ENCODE data around the gene CPTP.
"Not testable (repeated sequence)": the region's sequence is repeated elsewhere in the genome, so short reads cannot be mapped to it uniquely, and the experiment has no call there.

CPTP gene

DNA sequence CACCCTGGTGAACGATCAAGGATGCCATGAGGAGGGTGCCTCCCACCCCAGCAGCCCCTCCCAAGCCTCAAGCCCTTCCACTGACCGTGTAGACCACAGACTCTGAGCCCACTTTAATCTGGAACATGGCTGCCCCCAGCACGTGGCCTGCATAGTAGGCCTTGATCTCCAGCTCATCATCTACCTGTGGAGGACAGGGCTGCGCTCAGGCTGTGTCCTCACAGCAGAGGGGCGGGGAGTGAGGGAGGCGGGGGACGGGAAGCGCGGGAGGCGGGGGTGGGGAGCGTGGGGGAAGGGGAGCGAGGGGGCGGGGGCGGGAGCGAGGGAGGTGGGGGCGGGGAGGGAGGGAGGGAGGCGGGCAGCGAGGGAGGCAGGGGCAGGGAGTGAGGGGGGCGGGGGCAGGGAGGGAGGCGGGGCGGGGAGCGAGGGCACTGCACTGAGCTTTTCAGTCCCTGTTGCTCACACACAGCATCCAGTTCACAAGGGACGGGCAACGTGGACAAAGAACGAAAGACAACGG, 9.1 kb upstream of the CPTP start:
- H3K36me3 ChIP-seq (ENCODE audit: insufficient read depth, low read length), result peaks cover 14% of the 10 kb centered on the region; the same call in 1 of the 2 replicates
- H3K9ac ChIP-seq (ENCODE audit: low read depth, low read length), result no peak overlapping the region
- no peaks in the 10 kb centered on the region for H3K9me3 ChIP-seq (ENCODE audit: control insufficient read depth, insufficient read depth, low read length)
- peaks cover 14% of the 10 kb centered on the region for H3K4me1 ChIP-seq (ENCODE audit: insufficient read depth, low read length)

DNA sequence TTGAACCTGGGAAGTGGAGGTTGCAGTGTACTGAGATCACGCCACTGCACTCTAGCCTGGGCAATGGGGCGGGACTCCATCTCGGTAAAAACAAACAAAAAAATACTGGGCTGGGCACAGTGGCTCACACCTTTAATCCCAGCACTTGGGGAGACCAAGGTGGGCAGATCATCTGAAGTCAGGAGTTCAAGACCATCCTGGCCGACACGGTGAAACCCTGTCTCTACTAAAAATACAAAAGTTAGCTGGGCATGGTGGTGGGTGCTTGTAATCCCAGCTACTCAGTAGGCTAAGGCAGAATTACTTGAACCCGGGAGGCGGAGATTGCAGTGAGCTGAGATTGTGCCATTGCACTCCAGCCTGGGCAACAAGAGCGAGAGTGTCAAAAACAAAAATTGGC, 8.4 kb upstream of the CPTP start:
- not testable (repeated sequence) for H3K9me3 ChIP-seq (ENCODE audit: control insufficient read depth, insufficient read depth, low read length); H3K9ac ChIP-seq (ENCODE audit: low read depth, low read length)
- peaks cover 11% of the 10 kb centered on the region; the same call in 1 of the 2 replicates for H3K36me3 ChIP-seq (ENCODE audit: insufficient read depth, low read length)
- H3K4me1 ChIP-seq (ENCODE audit: insufficient read depth, low read length), result peaks cover 14% of the 10 kb centered on the region

DNA sequence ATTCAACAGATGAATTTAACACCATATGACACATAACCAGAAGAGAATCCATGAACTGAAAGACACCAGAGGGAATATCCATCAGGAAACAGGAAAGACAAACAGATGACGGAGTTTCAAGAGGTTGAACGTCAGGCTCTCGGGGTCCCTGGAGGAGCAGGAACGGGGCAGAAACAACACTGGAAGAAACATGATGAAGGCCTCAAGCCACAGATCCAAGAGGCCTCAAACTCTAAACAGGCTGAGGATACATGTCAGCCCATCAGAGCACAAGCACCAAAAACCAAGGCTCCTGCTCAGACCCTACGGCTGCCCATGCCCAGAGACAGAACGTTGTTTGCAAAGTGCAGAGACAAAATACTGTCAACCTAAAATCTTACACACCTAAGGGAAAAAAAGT, 7.2 kb upstream of the CPTP start:
- Histone ChIP-seq H3K9ac (ENCODE audit: low read depth, low read length) (no peak overlapping the region), H3K9me3 (ENCODE audit: control insufficient read depth, insufficient read depth, low read length) (no peaks in the 10 kb centered on the region), H3K4me1 (ENCODE audit: insufficient read depth, low read length) (peaks cover 14% of the 10 kb centered on the region), H3K36me3 (ENCODE audit: insufficient read depth, low read length) (0 out of 2 replicates have a peak, but pooled peaks cover 4% of the 10 kb centered on the region)

DNA sequence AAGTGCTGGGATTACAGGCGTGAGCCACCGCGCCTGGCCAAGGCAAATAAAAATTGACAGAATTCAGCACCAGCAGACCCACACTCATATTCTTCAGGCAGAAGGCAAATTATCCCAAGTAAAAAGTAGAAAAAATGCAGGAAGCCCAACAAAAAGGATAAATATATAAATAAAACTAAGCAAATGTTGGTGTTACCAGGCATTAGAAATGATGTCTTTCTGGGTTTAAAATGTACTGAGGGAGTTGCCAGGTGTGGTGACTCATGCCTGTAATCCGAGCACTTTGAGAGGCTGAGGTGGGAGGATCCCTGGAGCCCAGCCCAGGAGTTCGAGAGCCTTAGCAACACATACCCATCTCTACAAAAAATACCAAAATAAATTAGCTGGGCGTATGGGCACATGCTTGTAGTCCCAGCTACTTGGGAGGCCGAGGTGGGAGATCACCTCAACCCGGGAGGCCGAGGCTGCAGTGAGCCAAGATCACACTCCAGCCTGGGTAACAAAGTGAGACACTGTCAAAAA, 6.4 kb upstream of the CPTP start:
- peaks cover 14% of the 10 kb centered on the region for H3K4me1 ChIP-seq (ENCODE audit: insufficient read depth, low read length)
- H3K9ac ChIP-seq (ENCODE audit: low read depth, low read length), result no peak overlapping the region
- H3K9me3 ChIP-seq (ENCODE audit: control insufficient read depth, insufficient read depth, low read length), result no peaks in the 10 kb centered on the region
- 0 out of 2 replicates have a peak, but pooled peaks cover 4% of the 10 kb centered on the region for H3K36me3 ChIP-seq (ENCODE audit: insufficient read depth, low read length)

GRCh38 chr1:1318777-1319645, 5.6 kb upstream of the CPTP start:
- Histone ChIP-seq H3K4me1 (ENCODE audit: insufficient read depth, low read length) (peaks cover 19% of the 10 kb centered on the region), H3K9ac (ENCODE audit: low read depth, low read length) (no peak overlapping the region), H3K36me3 (ENCODE audit: insufficient read depth, low read length) (0 out of 2 replicates have a peak, but pooled peaks cover 4% of the 10 kb centered on the region), H3K9me3 (ENCODE audit: control insufficient read depth, insufficient read depth, low read length) (no peaks in the 10 kb centered on the region)

DNA sequence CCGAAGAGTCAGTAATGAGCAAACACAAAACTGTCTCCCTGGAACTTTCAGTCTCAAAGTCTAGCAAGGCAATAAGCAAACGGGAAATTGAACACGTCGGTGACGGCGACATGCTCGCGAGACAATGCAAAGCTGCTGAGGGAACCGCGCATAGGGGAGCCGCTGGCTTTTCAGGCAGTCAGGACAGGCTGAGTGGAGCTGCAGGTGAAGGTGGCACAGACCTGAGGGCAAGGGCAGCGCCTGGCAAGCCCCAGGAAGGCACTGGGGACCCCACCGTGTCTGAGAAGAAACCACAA, 5.0 kb upstream of the CPTP start:
- peaks cover 19% of the 10 kb centered on the region for H3K4me1 ChIP-seq (ENCODE audit: insufficient read depth, low read length)
- H3K36me3 ChIP-seq (ENCODE audit: insufficient read depth, low read length), result 0 out of 2 replicates have a peak, but pooled peaks cover 4% of the 10 kb centered on the region
- H3K9ac ChIP-seq (ENCODE audit: low read depth, low read length), result no peak overlapping the region
- H3K9me3 ChIP-seq (ENCODE audit: control insufficient read depth, insufficient read depth, low read length), result no peaks in the 10 kb centered on the region

DNA sequence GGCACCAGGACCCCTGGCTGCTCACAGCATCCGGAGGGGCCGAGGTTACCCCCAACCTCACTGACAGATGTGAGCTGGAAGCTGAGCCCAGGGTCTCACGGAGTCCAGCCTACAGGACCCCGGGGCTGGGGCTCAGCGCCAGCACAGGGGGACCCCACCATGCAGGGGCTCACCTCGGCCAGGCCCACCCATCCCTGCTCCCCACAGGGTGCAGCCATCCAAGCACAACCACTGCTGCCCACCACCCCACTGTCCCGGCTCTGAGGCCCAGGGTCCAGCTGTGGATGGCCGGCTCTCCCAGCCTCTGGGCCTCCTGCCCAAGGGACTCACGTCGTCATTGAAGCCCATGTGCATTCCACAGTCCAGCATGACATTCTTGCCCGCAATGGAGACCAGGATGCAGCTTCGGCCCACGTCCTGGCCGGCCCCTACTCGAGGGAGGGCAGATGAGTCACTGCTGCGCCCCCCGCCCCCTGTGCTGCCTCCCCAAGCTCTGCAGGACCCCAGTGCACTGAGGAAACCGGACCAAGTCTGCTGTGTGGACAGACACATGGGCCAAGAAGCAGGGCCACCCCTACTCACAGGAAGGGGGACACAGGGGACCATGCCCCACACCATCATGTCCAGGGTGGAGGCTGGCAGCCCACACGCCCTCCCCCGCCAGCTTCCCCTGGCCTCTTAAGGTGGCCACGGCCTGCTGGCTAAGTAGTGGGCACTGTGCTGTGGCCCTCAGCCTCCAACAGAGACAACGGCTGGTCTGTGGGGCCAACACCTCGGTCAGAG, 3.7 kb upstream of the CPTP start:
- Histone ChIP-seq H3K36me3 (ENCODE audit: insufficient read depth, low read length) (0 out of 2 replicates have a peak, but pooled peaks cover 4% of the 10 kb centered on the region), H3K4me1 (ENCODE audit: insufficient read depth, low read length) (peaks cover 12% of the 10 kb centered on the region), H3K9ac (ENCODE audit: low read depth, low read length) (no peak overlapping the region), H3K9me3 (ENCODE audit: control insufficient read depth, insufficient read depth, low read length) (no peaks in the 10 kb centered on the region)

DNA sequence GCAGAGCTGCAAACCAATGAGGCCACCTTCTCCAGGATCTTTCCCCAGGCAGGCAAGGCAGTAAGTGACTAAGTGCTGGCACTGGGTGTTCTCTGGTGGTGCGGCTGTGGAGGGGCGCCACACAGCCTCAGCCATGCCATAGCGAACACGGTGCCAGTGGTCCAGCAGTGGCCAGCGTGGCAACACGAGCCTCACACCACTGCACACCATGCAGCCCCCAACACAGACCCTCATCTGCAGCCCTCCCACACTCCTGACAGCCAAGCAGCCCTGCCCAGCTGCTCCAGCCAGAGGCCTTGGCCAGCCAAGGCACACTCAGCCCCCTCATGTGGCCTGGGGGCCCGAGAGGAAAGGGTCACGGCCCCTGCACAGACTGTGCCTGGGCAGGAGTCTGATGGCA, 3.1 kb upstream of the CPTP start:
- H3K36me3 ChIP-seq (ENCODE audit: insufficient read depth, low read length), result 0 out of 2 replicates have a peak, but pooled peaks cover 4% of the 10 kb centered on the region
- peaks cover 10% of the 10 kb centered on the region; the same call in 1 of the 2 replicates for H3K4me1 ChIP-seq (ENCODE audit: insufficient read depth, low read length)
- no peaks in the 10 kb centered on the region for H3K9me3 ChIP-seq (ENCODE audit: control insufficient read depth, insufficient read depth, low read length)
- H3K9ac ChIP-seq (ENCODE audit: low read depth, low read length), result no peak overlapping the region

GRCh38 chr1:1322418-1322817, 2.2 kb upstream of the CPTP start:
- H3K9ac ChIP-seq (ENCODE audit: low read depth, low read length), result no peak overlapping the region
- no peaks in the 10 kb centered on the region for H3K9me3 ChIP-seq (ENCODE audit: control insufficient read depth, insufficient read depth, low read length)
- 0 out of 2 replicates have a peak, but pooled peaks cover 3% of the 10 kb centered on the region for H3K36me3 ChIP-seq (ENCODE audit: insufficient read depth, low read length)
- H3K4me1 ChIP-seq (ENCODE audit: insufficient read depth, low read length), result peaks cover 10% of the 10 kb centered on the region; the same call in 1 of the 2 replicates

DNA sequence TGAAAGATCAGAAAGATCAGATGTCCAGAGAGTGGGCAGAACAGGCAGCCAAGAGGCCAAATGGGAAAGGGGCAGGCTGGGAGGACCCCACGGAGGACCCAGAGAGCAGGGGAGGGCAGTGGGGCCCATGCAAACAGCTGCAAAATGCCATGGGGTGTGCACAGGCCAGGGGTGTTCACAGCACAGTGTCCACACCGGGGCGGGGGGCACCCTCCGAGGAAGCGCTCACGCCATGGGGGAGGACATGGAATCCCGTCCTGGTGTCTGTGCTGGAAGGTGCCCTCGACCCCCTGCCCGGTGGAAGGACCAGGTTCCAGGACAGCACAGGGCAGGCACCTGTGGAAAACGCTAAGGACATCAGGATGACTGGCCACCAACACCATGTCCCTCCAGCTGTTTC, 1.6 kb upstream of the CPTP start:
- H3K9me3 ChIP-seq (ENCODE audit: control insufficient read depth, insufficient read depth, low read length), result no peaks in the 10 kb centered on the region
- H3K36me3 ChIP-seq (ENCODE audit: insufficient read depth, low read length), result no peaks in the 10 kb centered on the region
- H3K9ac ChIP-seq (ENCODE audit: low read depth, low read length), result no peak overlapping the region
- peaks cover 10% of the 10 kb centered on the region; the same call in 1 of the 2 replicates for H3K4me1 ChIP-seq (ENCODE audit: insufficient read depth, low read length)

- Histone ChIP-seq H3K4me1 (ENCODE audit: insufficient read depth, low read length) (0 out of 2 replicates have a peak, but pooled peaks cover 5% of the 10 kb centered on the region), H3K36me3 (ENCODE audit: insufficient read depth, low read length) (no peaks in the 10 kb centered on the region), H3K9me3 (ENCODE audit: control insufficient read depth, insufficient read depth, low read length) (no peaks in the 10 kb centered on the region), H3K9ac (ENCODE audit: low read depth, low read length) (peak overlapping the region; percentile 94)
Measured at GRCh38 chr1:1324084-1324523, 498 bp upstream of the CPTP start.

DNA sequence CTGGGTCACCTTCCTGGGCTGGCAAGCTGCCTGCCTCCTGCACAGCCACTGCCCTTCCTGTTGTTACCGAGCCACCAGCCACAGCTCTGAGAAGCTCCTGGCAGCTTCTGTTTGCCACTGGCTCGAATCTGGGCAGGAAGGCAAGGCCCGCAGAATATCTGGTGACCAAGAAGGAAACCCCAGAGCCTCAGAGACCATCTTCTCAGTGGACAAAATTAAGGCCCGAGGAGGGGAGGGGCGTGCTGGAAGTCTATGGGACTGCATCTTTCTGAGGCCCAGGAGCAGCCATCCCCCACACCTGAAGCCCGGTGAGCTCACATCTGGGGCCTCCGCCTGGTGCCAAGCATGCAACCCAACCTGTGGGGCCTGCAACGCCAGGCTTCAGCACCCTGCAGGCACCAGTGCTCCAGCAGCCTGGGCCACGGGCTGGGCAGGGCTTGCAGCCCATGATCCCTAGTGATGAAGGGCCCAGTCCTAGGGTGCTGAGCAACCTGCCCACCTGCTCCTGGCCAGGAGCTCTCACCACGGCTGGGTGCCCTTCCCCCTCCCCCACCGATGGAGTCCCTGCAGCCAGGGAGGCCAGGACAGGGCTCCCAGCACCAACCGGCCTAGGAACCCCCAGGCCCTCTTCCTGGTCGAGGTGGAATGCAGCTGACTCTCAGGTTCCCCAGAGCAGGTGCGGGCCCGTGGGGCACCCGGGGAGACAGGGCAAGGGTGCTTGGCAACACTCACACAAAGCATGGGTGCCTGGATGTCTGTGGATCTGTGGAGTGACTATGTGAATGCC, 879 bp downstream of the CPTP start:
- Histone ChIP-seq H3K9ac (ENCODE audit: low read depth, low read length) (peak overlapping the region; percentile 83; the same call in 1 of the 2 replicates), H3K4me1 (ENCODE audit: insufficient read depth, low read length) (0 out of 2 replicates have a peak, but pooled peaks cover 5% of the 10 kb centered on the region), H3K36me3 (ENCODE audit: insufficient read depth, low read length) (no peaks in the 10 kb centered on the region), H3K9me3 (ENCODE audit: control insufficient read depth, insufficient read depth, low read length) (no peaks in the 10 kb centered on the region)

DNA sequence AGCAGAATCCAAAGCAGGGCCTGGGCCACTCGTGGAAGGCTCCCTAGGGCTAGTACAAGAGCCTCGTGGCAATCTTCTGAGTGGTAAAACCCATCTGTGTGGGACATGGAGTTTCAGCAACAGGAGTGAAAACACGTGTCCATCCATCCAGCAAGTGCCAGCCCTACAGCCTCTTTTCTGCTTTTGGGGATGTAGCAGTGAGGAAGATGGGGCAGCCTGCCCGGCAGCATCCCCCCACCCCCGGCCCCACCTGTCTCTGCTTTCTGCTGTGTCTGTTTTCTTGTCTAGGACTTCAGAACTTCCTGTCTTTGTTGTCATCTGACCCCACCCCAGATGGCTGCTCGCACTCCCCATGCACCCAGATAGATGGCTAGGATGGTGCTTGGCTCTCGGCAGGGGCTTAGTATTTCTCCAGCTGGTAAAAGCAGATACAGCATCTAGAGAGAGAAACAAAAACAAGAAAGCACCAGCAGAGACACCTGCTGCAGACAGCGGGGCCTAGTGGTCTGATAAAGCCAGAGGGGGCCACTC, 1.5 kb downstream of the CPTP start:
- no peaks in the 10 kb centered on the region for H3K9me3 ChIP-seq (ENCODE audit: control insufficient read depth, insufficient read depth, low read length)
- 0 out of 2 replicates have a peak, but pooled peaks cover 5% of the 10 kb centered on the region for H3K4me1 ChIP-seq (ENCODE audit: insufficient read depth, low read length)
- H3K9ac ChIP-seq (ENCODE audit: low read depth, low read length), result no peak overlapping the region
- no peaks in the 10 kb centered on the region for H3K36me3 ChIP-seq (ENCODE audit: insufficient read depth, low read length)

All from ES-I3 (cell line).